Activated CD4-positive, alpha-beta T cell treated with anti-CD3 and anti-CD28 coated beads for 36 hours (primary cell): Measurements from ENCODE around the gene STMP1. TPM values are rescaled to one million over a fixed set of nuclear protein-coding genes. Genes with fewer than 3 reads are reported as not detected.
"Not testable (repeated sequence)": the region's sequence is repeated elsewhere in the genome, so short reads cannot be mapped to it uniquely, and the experiment has no call there.

Experiments
- ATAC-seq: fragments of 200-7000 bp; cut with Tn5 transposase; one replicate; pipeline ENCODE4 v1.10.0; 2021; ENCODE audit warnings: mild to moderate bottlenecking, moderate library complexity
- CTCF ChIA-PET: fragments of 350-600 bp; sonication (Branson Sonifier 250); formaldehyde crosslinking; loops from one replicate; lab custom pipeline; 2021; ENCODE audit warnings: antibody characterized with exemption; lab: Charles Lee
- POLR2A ChIA-PET: fragments of 350-600 bp; sonication (Branson Sonifier 250); formaldehyde crosslinking; loops from one replicate; lab custom pipeline; 2021; ENCODE audit warnings: antibody characterized with exemption, inconsistent platforms; lab: Charles Lee
- DNase-seq: peaks from one replicate; pipeline ENCODE4 v3.0.0-alpha.2; 2020
- H3K27ac Mint-ChIP-seq: one replicate; pipeline ENCODE4 v1.8.0; 2021; ENCODE audit warnings: mixed read lengths
- H3K27me3 Mint-ChIP-seq: one replicate; pipeline ENCODE4 v1.8.0; 2021; ENCODE audit warnings: mixed read lengths
- H3K36me3 Mint-ChIP-seq: one replicate; pipeline ENCODE4 v1.8.0; 2021; ENCODE audit warnings: low read depth, mixed read lengths
- H3K4me1 Mint-ChIP-seq: one replicate; pipeline ENCODE4 v1.8.0; 2021; ENCODE audit warnings: mixed read lengths
- H3K4me3 Mint-ChIP-seq: one replicate; pipeline ENCODE4 v1.8.0; 2021; ENCODE audit warnings: mild to moderate bottlenecking, moderate library complexity, mixed read lengths
- H3K9me3 Mint-ChIP-seq: one replicate; pipeline ENCODE4 v1.8.0; 2021; ENCODE audit warnings: low read depth, mixed read lengths
- intact Hi-C, 2 experiments: fragments of 100-400 bp; cut with DNase I in 1 of 2; cut with micrococcal nuclease in 1 of 2; formaldehyde crosslinking; loops; one replicate each; pipeline versions ENCODE4 v1.14.2 to v1.15.1; 2022 to 2024; cut with DNase I, micrococcal nuclease
- total RNA-seq, 2 experiments: library from RNA; stranded (reverse); gene quantifications; one replicate each; pipeline ENCODE4 v1.2.3, GENCODE V29; 2021

Gene STMP1
- total RNA-seq, 2 experiments from 2014 or later = 18.7 to 20.7 TPM

DNA sequence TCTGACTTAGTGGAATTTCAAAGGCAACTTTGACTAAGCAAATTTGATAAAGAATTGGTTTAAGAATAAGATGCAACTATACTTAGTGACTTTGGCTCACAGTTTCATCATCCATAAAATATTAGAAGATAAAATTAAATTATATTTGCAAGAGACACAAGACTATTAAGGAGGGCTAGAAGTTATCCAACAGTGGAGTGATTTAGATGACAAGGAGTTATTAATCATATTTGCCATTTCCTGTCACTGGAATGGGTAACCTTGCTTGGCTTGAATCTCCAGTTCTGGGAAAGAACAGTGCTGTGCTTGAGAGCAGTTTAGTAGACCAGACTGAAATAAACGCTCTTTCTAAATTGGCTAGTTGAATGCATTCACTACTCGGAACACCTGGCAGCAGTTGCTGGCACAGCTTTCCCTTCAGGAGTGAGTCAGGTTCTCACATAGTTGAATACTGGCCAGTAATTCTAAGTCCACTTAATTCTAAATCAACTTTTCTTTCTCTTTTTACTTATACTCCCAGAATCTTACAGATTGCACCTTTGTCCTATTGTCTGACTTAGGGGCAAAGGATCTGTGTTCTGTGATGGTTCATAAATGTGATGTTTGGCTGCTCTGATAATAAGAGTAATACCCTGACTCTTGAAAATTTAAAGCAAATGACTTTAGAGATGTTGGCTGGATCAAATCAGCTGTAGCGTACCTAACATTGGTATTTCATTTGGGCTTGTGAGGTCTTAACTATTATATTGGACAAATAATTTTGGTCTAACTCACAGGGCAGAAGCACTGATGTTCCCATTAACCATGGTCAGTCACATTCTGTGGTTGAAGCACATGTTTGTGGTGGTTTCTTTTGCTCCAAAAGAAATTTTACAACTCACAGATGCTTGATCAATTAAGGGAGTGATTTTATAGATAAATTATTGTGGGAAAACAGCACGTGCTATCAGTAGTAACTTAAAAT, 16.6 kb downstream of the STMP1 start:
- Mint-ChIP-seq H3K4me1 (peaks cover 10% of the 10 kb centered on the region), H3K27me3 (no peaks in the 10 kb centered on the region), H3K4me3 (no peak overlapping the region), H3K27ac (no peak overlapping the region), H3K36me3 (peaks cover 20% of the 10 kb centered on the region), H3K9me3 (no peaks in the 10 kb centered on the region)
- intact Hi-C loops = no loop called here
- ATAC-seq (no peak), DNase-seq (no peak)
- ChIA-PET CTCF (interaction anchor here (1.9 kb wide), 1 partner anchor 8 kb away, joined by 6 read pairs; no protein-coding TSS in a partner anchor), POLR2A (no interaction called here)

DNA sequence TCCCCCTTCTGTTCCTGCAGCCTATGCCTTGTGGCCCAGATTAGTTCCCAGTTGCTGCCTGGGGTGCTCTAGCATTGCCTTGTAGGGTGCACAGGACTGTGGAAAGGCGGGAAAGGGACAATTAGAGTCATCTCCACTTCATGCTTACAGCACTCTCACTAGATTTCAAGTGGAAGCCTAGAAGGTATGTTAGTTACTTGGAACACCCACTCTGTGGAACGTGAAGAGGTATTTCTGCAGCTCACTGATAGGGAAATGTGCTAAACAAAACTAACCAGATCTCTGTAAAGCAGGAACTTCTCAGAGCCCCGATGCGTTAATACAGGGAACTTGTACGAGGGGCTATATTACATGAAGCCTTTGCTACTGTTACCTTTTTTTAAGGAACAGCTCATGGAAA, 19.4 kb downstream of the STMP1 start:
- H3K4me3 Mint-ChIP-seq = no peak overlapping the region
- no peaks in the 10 kb centered on the region for H3K27me3 Mint-ChIP-seq
- no peak overlapping the region for H3K27ac Mint-ChIP-seq
- ATAC-seq (no peak), DNase-seq (no peak)
- intact Hi-C loops = no loop called here
- peaks cover 10% of the 10 kb centered on the region for H3K4me1 Mint-ChIP-seq
- CTCF ChIA-PET = interaction anchor here (1.0 to 2.1 kb wide), 4 partner anchors 9 to 407 kb away, joined by 3 to 5 read pairs (median 3); no protein-coding TSS in a partner anchor
- peaks cover 7% of the 10 kb centered on the region for H3K36me3 Mint-ChIP-seq
- no peaks in the 10 kb centered on the region for H3K9me3 Mint-ChIP-seq
- POLR2A ChIA-PET = interaction anchor here (0.6 kb wide), 2 partner anchors 19 to 120 kb away, joined by 3 read pairs; partner anchors contain the start of gene STMP1

DNA sequence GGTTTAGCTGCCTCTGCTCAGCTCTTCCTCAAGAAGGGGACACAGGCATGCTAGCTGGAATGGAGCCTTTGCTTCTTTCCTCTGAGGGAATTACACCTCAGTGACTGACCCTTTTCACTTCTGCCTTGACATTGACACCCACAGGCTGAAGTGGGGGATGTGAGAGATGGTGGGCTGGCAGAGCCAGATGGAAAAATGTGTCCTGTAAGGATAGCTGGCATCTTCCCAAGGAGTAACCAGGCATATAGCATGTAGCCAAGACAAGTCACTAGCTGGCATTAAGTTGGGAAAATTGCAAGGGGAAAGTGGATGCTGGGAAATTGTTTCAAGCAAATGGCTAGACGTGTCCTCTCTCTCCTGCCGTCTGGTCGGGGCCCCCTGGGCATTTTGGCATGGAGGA, 19.9 kb downstream of the STMP1 start:
- CTCF ChIA-PET = interaction anchor here (1.0 to 2.1 kb wide), 3 partner anchors 9 to 408 kb away, joined by 3 to 5 read pairs (median 3); no protein-coding TSS in a partner anchor
- Mint-ChIP-seq H3K27me3 (no peaks in the 10 kb centered on the region), H3K27ac (no peak overlapping the region), H3K36me3 (peaks cover 7% of the 10 kb centered on the region), H3K9me3 (no peaks in the 10 kb centered on the region), H3K4me3 (no peak overlapping the region), H3K4me1 (peaks cover 10% of the 10 kb centered on the region)
- intact Hi-C loops = no loop called here
- no peak for ATAC-seq
- no peak for DNase-seq
- POLR2A ChIA-PET = no interaction called here

DNA sequence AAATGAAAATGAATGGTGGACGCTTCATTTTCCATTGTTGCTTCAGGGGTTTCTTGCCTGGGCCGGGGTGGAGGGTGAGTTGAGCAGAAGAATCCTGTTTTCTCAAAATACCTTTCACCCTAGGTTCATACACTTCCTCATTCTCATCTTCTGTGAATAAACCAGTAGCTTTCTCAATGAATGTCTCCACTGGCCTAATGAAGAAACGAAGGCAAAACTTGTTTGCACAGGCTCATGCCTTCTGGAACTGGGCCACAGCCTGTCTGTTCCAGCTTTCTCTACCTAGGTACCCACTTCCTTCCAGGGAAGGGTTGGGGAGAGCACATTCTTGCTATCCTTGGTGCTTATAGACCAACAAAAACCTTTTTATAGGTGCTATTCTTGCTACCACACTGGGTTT, 21.3 kb downstream of the STMP1 start:
- Mint-ChIP-seq H3K36me3 (peaks cover 3% of the 10 kb centered on the region), H3K27ac (no peak overlapping the region), H3K27me3 (no peaks in the 10 kb centered on the region), H3K9me3 (no peaks in the 10 kb centered on the region), H3K4me3 (no peak overlapping the region), H3K4me1 (peaks cover 10% of the 10 kb centered on the region)
- ChIA-PET POLR2A (no interaction called here), CTCF (interaction anchor here (0.8 to 1.3 kb wide), 3 partner anchors 9 to 409 kb away, joined by 3 to 4 read pairs (median 3); no protein-coding TSS in a partner anchor)
- DNase-seq (no peak), ATAC-seq (no peak)
- intact Hi-C loops = no loop called here

DNA sequence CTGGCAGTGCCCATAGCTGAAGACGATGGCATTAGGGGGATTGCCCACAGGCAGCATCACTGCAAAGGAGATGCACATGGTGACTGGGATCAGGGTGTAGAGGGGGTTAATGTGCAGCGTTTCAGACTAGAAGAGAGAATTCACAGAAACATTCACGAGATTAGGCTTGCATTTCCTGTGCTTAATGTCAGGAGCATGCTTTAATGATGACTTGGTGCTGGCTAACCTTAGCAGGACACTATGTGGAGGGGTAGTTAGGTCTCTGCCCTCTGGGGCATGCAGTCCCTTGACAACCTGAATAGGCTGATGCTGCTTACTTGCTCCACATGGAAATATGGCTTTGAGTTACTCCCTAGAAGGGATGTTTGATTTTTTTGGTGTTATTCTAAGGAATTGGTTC, 21.8 kb downstream of the STMP1 start:
- no peak for ATAC-seq
- Mint-ChIP-seq H3K36me3 (peaks cover 2% of the 10 kb centered on the region), H3K9me3 (no peaks in the 10 kb centered on the region), H3K27me3 (no peaks in the 10 kb centered on the region), H3K27ac (no peak overlapping the region), H3K4me1 (peaks cover 10% of the 10 kb centered on the region), H3K4me3 (no peak overlapping the region)
- ChIA-PET CTCF (interaction anchor here (0.8 to 1.3 kb wide), 4 partner anchors 9 to 410 kb away, joined by 3 to 4 read pairs (median 3); no protein-coding TSS in a partner anchor), POLR2A (no interaction called here)
- intact Hi-C loops = no loop called here
- no peak for DNase-seq

DNA sequence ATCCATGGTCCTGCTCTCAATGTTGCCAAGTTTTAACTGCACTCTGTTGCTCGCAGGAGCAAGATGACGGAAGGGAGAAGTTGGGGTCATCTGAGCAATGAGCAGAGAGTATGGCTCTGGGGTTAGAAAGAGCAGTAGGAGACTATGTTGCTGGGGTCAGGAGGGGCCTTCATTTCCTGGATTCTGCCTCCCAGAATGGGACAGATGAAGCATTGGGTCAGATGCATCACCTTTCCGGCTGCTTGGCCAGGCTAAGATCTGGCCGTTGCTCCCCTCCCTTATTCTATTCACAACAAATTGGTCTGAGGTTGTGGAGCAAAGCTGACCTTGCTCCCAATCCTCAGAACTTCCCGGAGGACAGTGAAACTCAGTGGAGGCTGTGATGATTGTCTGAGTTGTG, 22.4 kb downstream of the STMP1 start:
- Mint-ChIP-seq H3K36me3 (peaks cover 5% of the 10 kb centered on the region), H3K9me3 (no peaks in the 10 kb centered on the region), H3K27ac (no peak overlapping the region), H3K27me3 (no peaks in the 10 kb centered on the region), H3K4me1 (peaks cover 10% of the 10 kb centered on the region), H3K4me3 (no peak overlapping the region)
- no peak for DNase-seq
- ChIA-PET CTCF (interaction anchor here (0.6 to 1.2 kb wide), 3 partner anchors 12 to 23 kb away, joined by 3 read pairs; no protein-coding TSS in a partner anchor), POLR2A (no interaction called here)
- ATAC-seq = no peak
- intact Hi-C loops = no loop called here

DNA sequence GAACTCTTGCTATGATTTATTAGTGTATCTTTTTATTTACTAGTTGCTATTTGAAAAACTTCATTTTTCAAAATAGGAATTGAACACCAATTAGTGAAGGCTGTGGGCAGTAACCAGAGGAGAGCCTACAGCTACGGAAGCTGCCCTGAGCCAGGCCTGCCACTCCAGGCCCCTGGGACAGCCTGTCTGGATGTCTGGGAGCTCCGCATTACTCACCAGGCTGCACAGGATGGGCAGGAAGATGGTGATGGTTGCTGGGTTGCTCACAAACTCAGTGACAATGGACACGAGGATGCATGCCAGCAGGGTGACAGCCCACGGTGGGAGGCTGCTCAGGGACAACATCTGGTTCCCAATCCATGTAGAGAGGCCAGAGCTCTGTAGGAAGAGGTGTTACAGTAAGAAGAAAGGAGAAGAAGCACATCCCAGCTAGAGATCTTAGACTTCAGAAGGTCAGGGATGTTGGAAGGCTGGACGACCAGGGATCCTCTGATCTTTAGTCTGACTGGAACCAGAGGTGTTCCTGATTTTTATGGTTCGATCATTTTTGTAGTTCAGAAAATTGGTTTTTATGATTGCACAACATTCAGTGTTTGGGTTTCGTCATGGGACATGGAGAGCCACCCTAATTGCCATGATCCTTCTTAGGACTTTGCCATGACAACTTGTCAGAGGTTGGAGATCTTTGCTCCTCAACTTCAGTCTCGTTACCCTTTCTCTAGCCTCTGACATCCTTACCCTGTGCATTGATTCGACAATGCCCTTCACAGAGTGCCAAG, 23.2 kb downstream of the STMP1 start:
- no peaks in the 10 kb centered on the region for H3K9me3 Mint-ChIP-seq
- POLR2A ChIA-PET = no interaction called here
- CTCF ChIA-PET = interaction anchor here (0.6 to 1.2 kb wide), 2 partner anchors 13 to 70 kb away, joined by 3 read pairs; no protein-coding TSS in a partner anchor
- H3K36me3 Mint-ChIP-seq = peaks cover 5% of the 10 kb centered on the region
- H3K27ac Mint-ChIP-seq = no peak overlapping the region
- no peak for ATAC-seq
- no peaks in the 10 kb centered on the region for H3K27me3 Mint-ChIP-seq
- H3K4me3 Mint-ChIP-seq = no peak overlapping the region
- H3K4me1 Mint-ChIP-seq = peaks cover 7% of the 10 kb centered on the region
- DNase-seq = no peak
- intact Hi-C loops = no loop called here

DNA sequence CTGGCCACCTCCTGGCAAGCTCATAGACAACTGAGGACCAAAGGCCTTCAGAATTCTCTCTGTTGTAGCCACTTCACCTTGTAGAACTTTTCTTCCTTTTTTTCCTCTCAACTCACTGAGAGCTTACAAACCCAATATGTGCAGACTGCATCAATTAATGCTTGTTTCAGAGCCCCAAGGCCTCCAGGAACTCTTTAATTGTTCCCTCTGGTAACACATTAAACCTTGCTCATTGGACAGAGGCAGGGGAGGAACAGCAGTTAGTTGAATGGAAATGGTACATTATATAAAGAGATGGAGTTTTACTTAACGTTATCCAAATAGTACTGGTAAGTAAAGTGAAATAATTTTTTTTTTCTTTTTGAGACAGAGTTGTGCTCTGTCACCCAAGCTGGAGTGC, 25.2 kb downstream of the STMP1 start:
- POLR2A ChIA-PET = no interaction called here
- Mint-ChIP-seq H3K36me3 (peaks cover 5% of the 10 kb centered on the region), H3K4me1 (no peaks in the 10 kb centered on the region), H3K27ac (no peak overlapping the region), H3K9me3 (no peaks in the 10 kb centered on the region), H3K4me3 (no peak overlapping the region), H3K27me3 (no peaks in the 10 kb centered on the region)
- no peak for ATAC-seq
- CTCF ChIA-PET = no interaction called here
- DNase-seq = no peak
- intact Hi-C loops = no loop called here

DNA sequence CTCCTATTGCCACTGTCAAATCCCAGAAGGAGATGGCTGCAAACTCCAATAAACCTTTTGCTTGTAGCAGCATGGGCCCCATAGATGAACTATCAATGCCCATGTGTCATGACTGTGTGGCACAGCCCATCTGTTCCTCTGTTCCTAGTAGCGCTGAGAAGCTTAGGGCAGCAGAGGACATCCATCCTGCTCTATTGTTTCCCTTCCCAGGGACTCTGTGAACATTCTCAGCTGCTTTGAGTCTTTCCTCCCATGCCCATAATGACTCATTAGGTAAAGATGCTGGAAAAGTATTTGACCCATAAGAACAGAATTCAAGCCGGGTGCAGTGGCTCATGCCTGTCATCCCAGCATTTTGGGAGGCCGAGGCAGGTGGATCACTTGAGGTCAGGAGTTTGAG, 28.3 kb downstream of the STMP1 start:
- no peaks in the 10 kb centered on the region for H3K9me3 Mint-ChIP-seq
- no peaks in the 10 kb centered on the region for H3K4me1 Mint-ChIP-seq
- H3K4me3 Mint-ChIP-seq = no peak overlapping the region
- no peak overlapping the region for H3K27ac Mint-ChIP-seq
- POLR2A ChIA-PET = no interaction called here
- CTCF ChIA-PET = no interaction called here
- no peak for DNase-seq
- ATAC-seq = no peak
- H3K36me3 Mint-ChIP-seq = peaks cover 3% of the 10 kb centered on the region
- no peaks in the 10 kb centered on the region for H3K27me3 Mint-ChIP-seq
- intact Hi-C loops = no loop called here

DNA sequence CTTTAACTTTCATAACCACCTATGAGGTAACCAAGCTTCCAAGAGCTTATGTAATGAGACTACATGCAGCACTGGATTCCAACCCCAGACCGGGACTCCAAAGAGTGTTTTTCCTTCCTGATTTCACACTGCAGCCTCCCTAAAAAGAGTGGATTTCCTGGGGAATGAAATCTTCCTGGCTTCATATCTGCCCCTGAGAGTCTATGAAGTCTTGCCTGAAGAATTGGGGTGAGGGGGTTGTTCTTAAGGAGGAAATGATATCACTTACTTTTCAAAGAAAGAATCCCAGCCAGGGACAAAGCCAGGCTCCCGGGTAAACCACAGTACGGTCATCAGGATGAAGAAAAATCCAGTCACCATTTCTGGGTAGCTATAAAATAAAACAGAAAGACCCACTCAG, 29.7 kb downstream of the STMP1 start:
- no peaks in the 10 kb centered on the region for H3K9me3 Mint-ChIP-seq
- no peak overlapping the region for H3K27ac Mint-ChIP-seq
- no peak overlapping the region for H3K4me3 Mint-ChIP-seq
- H3K36me3 Mint-ChIP-seq = peaks cover 3% of the 10 kb centered on the region
- no peak for ATAC-seq
- DNase-seq = no peak
- CTCF ChIA-PET = no interaction called here
- H3K4me1 Mint-ChIP-seq = no peaks in the 10 kb centered on the region
- H3K27me3 Mint-ChIP-seq = no peaks in the 10 kb centered on the region
- intact Hi-C loops = no loop called here
- POLR2A ChIA-PET = no interaction called here

DNA sequence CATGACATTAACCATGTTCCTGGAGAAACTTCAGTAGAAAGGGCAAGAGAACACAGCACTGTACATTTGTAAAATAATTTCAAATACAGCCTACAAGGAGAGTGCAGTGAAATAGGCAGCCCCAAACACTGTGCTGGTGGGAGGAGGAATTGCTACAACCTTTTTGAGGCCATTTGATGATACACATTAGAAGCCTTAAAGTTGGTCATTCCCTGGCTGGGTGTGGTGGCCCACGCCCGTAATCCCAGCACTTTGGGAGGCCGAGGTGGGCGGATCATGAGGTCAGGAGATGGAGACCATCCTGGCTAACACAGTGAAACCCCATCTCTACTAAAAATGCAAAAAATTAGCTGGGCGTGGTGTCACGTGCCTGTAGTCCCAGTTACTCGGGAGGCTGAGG, 30.3 kb downstream of the STMP1 start:
- CTCF ChIA-PET, H3K36me3 Mint-ChIP-seq, POLR2A ChIA-PET, H3K27me3 Mint-ChIP-seq, ATAC-seq, DNase-seq, H3K27ac Mint-ChIP-seq, H3K4me3 Mint-ChIP-seq, intact Hi-C loops, H3K4me1 Mint-ChIP-seq, H3K9me3 Mint-ChIP-seq: not testable (repeated sequence)
